ENCODE data around the gene MYL12B. TPM values are rescaled to one million over a fixed set of nuclear protein-coding genes. Genes with fewer than 3 reads are reported as not detected.
A peak's percentile ranks its signal among the peaks of the same experiment; 100 is the strongest.

MYL12B gene
- total RNA-seq, 6 experiments from 2014 or later = 113 to 281 (median 185) TPM

DNA sequence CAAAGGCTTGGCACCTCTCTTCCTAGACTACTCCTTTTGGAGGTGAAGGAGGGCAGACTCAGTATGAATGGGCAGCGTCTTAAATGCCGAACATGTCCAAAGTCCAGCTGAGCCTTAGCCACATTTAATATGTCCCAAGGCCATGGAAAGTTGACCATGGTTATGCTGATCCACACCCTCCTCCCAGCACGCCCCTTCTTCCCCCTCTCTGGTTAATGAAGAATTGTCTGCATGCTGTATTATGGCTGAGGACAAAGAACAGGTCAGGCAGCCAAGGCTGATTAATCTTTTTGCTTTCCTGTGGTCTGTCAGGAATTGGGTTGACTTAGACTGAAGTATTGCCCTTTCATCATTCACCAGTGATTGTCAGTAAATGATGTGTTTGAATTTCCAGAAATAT lies 36.3 kb upstream of the MYL12B start:
- H3K4me3 ChIP-seq = no peak overlapping the region
- 60% methylated on average over 1 of the region's 3 CpGs for WGBS (ENCODE audit: insufficient coverage, low coverage, low lambda C conversion rate, missing lambda C conversion rate)
- DNase-seq (no peak), ATAC-seq (peak in 1 of 4 donors; percentile 3)
- no peaks in the 10 kb centered on the region for H3K36me3 ChIP-seq
- H3K4me1 ChIP-seq = peaks cover 0 to 4% (median 1%) of the 10 kb centered on the region in 4 donors
- TF ChIP-seq, protein P1, sequence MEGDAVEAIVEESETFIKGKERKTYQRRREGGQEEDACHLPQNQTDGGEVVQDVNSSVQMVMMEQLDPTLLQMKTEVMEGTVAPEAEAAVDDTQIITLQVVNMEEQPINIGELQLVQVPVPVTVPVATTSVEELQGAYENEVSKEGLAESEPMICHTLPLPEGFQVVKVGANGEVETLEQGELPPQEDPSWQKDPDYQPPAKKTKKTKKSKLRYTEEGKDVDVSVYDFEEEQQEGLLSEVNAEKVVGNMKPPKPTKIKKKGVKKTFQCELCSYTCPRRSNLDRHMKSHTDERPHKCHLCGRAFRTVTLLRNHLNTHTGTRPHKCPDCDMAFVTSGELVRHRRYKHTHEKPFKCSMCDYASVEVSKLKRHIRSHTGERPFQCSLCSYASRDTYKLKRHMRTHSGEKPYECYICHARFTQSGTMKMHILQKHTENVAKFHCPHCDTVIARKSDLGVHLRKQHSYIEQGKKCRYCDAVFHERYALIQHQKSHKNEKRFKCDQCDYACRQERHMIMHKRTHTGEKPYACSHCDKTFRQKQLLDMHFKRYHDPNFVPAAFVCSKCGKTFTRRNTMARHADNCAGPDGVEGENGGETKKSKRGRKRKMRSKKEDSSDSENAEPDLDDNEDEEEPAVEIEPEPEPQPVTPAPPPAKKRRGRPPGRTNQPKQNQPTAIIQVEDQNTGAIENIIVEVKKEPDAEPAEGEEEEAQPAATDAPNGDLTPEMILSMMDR (IDR thresholded peaks at IDR 0.05) = no peak
- no peak for TF ChIP-seq POLR2A (IDR thresholded peaks at IDR 0.05)
- no peaks in the 10 kb centered on the region for H3K27me3 ChIP-seq
- no peaks in the 10 kb centered on the region for H3K9me3 ChIP-seq
- intact Hi-C loops (cut with DNase I) = no loop called here
- H3K27ac ChIP-seq = no peak overlapping the region

DNA sequence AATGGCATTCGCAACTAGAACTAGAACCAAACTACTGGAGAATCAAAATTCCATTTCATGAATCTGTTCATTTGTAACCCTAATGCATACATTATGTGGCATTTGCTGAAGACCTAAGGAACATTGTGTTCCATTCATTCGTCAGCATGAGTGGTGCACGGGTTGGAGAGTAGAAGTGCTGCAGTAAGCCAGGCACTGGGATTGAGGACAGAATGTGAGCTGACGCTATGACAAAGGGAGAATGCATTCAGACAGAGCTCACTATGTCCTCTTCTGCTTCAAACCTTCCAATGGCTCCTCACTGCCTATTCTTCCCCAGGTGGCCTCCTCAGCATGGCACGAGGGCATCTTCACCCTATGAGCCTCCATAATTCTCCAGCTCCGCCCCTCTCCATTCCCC lies 35.9 kb upstream of the MYL12B start:
- Histone ChIP-seq H3K36me3 (no peaks in the 10 kb centered on the region), H3K9me3 (no peaks in the 10 kb centered on the region), H3K4me1 (peaks cover 0 to 1% (median under 1%) of the 10 kb centered on the region in 4 donors), H3K4me3 (no peak overlapping the region), H3K27ac (no peak overlapping the region), H3K27me3 (no peaks in the 10 kb centered on the region)
- TF ChIP-seq, protein P1 (IDR thresholded peaks at IDR 0.05) = no peak
- no peak for TF ChIP-seq POLR2A (IDR thresholded peaks at IDR 0.05)
- no peak for DNase-seq
- no peak for ATAC-seq
- intact Hi-C loops (cut with DNase I) = no loop called here
- WGBS (ENCODE audit: insufficient coverage, low coverage, low lambda C conversion rate, missing lambda C conversion rate) = 83% methylated on average over 6 of the region's 6 CpGs

DNA sequence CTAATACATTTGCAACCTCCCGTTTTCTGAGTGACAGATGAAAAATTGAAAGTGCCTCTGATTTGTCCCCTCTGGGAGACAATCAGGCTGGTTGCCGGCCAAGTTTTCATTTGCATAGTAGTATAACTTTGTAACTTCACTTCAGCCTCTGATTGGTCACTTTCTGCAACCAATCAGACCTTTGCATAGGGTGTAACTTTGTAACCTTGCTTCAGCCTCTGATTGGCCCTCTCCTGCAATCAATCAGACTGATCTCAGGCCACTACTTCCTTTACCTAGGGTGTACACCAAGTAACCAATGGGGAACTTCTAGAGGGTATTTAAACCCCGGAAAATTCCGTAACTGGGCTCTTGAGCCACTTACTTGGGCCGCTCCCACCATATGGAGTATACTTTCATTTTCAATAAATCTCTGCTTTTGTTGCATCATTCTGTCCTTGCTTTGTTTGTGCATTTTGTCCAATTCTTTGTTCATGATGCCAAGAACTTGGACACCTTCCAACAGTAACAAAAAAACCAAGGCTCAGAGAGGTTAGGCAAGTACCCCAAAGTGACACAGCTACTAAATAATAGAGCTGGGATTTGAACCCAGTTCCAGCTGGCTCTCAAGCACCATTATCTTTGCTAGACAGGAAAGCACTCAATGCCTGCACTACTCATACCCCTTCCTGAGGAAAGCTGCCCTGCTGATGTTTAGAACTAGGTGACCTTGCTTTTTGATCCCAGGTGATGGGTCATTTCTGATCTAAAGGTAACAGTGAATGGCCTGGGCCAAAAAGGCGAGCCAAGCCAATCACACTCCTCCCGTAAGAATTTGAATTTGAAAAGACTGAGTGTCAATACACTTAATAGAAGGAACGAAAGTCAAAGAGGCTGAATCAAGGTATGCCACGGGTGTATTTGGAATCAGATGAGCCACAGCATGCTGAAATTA lies 31.3 kb upstream of the MYL12B start:
- TF ChIP-seq POLR2A (IDR thresholded peaks at IDR 0.05) = peak; percentile 82
- TF ChIP-seq, protein P1 (IDR thresholded peaks at IDR 0.05) = no peak

DNA sequence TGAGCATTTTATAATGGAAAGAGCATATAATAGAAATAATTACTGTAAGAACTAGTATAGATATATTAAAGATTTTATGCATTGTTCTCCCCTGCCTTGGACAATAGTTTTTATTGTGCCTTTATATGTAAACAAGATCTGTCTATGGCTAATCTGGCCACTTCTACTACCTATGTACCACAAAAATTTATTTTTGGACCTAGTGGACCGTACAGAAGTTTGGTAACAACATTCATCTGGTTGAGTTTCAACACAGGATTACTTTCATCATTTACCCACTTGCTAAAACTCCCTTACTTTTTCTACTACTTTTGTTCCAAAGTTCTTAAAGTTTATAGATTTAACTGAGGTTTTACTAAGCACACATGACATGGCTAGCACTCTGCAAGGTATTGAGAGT lies 28.9 kb upstream of the MYL12B start:
- TF ChIP-seq POLR2A (IDR thresholded peaks at IDR 0.05) = no peak
- TF ChIP-seq, protein P1 (IDR thresholded peaks at IDR 0.05) = no peak
- peaks cover 0 to 37% (median 17%) of the 10 kb centered on the region in 4 donors for H3K4me1 ChIP-seq
- WGBS (ENCODE audit: insufficient coverage, low coverage, low lambda C conversion rate, missing lambda C conversion rate) = 44% methylated on average over 1 of the region's 1 CpG
- H3K9me3 ChIP-seq = no peaks in the 10 kb centered on the region
- ATAC-seq (peak; percentile 1 to 17 (median 6)), DNase-seq (no peak)
- intact Hi-C loops (cut with DNase I) = loop anchor here in 1 of 2 donors (10.0 kb wide), 1 partner anchor 78 kb away; no protein-coding TSS in a partner anchor
- no peak overlapping the region for H3K4me3 ChIP-seq
- H3K27ac ChIP-seq = peak overlapping the region; percentile 55 to 88 (median 70)
- no peaks in the 10 kb centered on the region for H3K27me3 ChIP-seq
- no peaks in the 10 kb centered on the region for H3K36me3 ChIP-seq

More for the DNA sequence above, 31.3 kb upstream of the MYL12B start:
- Histone ChIP-seq H3K36me3 (no peaks in the 10 kb centered on the region), H3K9me3 (no peaks in the 10 kb centered on the region), H3K27ac (peak overlapping the region; percentile 33 to 88 (median 74)), H3K4me3 (peak overlapping the region in 2 of 3 donors; percentile 21 to 26), H3K4me1 (peaks cover 0 to 37% (median 17%) of the 10 kb centered on the region in 4 donors), H3K27me3 (no peaks in the 10 kb centered on the region)
- ATAC-seq = peak; percentile 68 to 92 (median 84)
- WGBS (ENCODE audit: insufficient coverage, low coverage, low lambda C conversion rate, missing lambda C conversion rate) = 24% methylated on average over 8 of the region's 9 CpGs
- intact Hi-C loops (cut with DNase I) = loop anchor here in 1 of 2 donors (10.0 kb wide), 1 partner anchor 76 kb away; no protein-coding TSS in a partner anchor
- DNase-seq = peak; percentile 84 to 90 (median 85)

Measured in right lobe of liver (tissue), 6 donors.